Cardiac muscle cell (in vitro differentiated cells and primary cell): ENCODE measurements around the gene CNTNAP4. TPM values are rescaled to one million over a fixed set of nuclear protein-coding genes. Genes with fewer than 3 reads are reported as not detected.

Experiments used
- DNase-seq, 2 donors: peaks; one replicate each; pipeline versions ENCODE4 v3.0.0 to v3.0.0-alpha.2; 2010 to 2017; ENCODE audit warnings: low read depth in 1 of 2, low spot score in 1 of 2
- H3K27ac ChIP-seq: fragments of 200-600 bp; sonication (generic); 2 replicates; pipeline ENCODE4 v1.5.1; 2016
- H3K27me3 ChIP-seq: fragments of 200-600 bp; sonication (generic); 2 replicates; pipeline ENCODE4 v1.6.0; 2016; ENCODE audit warnings: control low read depth
- H3K36me3 ChIP-seq: fragments of 200-600 bp; sonication (generic); 2 replicates; pipeline ENCODE4 v1.5.1; 2016; ENCODE audit warnings: control low read depth
- H3K4me1 ChIP-seq: fragments of 200-600 bp; sonication (generic); 2 replicates; pipeline ENCODE4 v1.8.1; 2017; ENCODE audit warnings: low read depth, mild to moderate bottlenecking, mixed run types
- H3K4me3 ChIP-seq: fragments of 200-600 bp; sonication (generic); 2 replicates; pipeline ENCODE4 v1.5.1; 2016; ENCODE audit warnings: mild to moderate bottlenecking
- H3K9me3 ChIP-seq: fragments of 200-600 bp; sonication (generic); 2 replicates; pipeline ENCODE4 v1.5.1; 2017; ENCODE audit warnings: low read depth, mild to moderate bottlenecking, control low read depth
- polyA plus RNA-seq: library from polyadenylated mRNA; unstranded; fragments of >200 nt; fragmentation: Nextera tagmentation; extraction: Ambion mirVana; gene quantifications from 2 replicates; pipeline ENCODE4 v1.2.1, GENCODE V29; 2016
- total RNA-seq: library from RNA; depleted of rRNA; stranded (reverse); fragments of >200 nt; gene quantifications from 2 replicates; pipeline ENCODE4 v1.2.3, GENCODE V29; 2016
- TF ChIP-seq, protein P1 (sequence below): IDR thresholded peaks from 2 replicates; pipeline ENCODE4 v1.5.1; 2012; ENCODE audit warnings: low read depth, mild to moderate bottlenecking, low read length

Gene CNTNAP4
- total RNA-seq (0.18 and 1.1 TPM in 2 replicates), polyA plus RNA-seq (0.29 TPM in 1 of 2 replicates, not detected in the other)

- peak in 1 of 2 donors; percentile 8 for DNase-seq
Measured at GRCh38 chr16:76276745-76277438, at the start of gene CNTNAP4. TSS of gene CNTNAP4 (plus strand) at chr16:76277401. CDS start at chr16:76277663, 262 bp downstream.

GRCh38 chr16:76228546-76229146, 48.6 kb upstream of the CNTNAP4 start:
- H3K36me3 ChIP-seq: no peaks in the 10 kb centered on the region
- no peaks in the 10 kb centered on the region for H3K9me3 ChIP-seq
- no peak overlapping the region for H3K4me3 ChIP-seq
- DNase-seq: no peak
- H3K4me1 ChIP-seq: peaks cover 5% of the 10 kb centered on the region
- H3K27me3 ChIP-seq: no peaks in the 10 kb centered on the region
- TF ChIP-seq, protein P1, sequence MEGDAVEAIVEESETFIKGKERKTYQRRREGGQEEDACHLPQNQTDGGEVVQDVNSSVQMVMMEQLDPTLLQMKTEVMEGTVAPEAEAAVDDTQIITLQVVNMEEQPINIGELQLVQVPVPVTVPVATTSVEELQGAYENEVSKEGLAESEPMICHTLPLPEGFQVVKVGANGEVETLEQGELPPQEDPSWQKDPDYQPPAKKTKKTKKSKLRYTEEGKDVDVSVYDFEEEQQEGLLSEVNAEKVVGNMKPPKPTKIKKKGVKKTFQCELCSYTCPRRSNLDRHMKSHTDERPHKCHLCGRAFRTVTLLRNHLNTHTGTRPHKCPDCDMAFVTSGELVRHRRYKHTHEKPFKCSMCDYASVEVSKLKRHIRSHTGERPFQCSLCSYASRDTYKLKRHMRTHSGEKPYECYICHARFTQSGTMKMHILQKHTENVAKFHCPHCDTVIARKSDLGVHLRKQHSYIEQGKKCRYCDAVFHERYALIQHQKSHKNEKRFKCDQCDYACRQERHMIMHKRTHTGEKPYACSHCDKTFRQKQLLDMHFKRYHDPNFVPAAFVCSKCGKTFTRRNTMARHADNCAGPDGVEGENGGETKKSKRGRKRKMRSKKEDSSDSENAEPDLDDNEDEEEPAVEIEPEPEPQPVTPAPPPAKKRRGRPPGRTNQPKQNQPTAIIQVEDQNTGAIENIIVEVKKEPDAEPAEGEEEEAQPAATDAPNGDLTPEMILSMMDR: no peak
- H3K27ac ChIP-seq: no peak overlapping the region

More at GRCh38 chr16:76276745-76277438, at the start of gene CNTNAP4:
- Histone ChIP-seq H3K27ac (no peak within 1 kb of the TSS), H3K4me1 (no peaks in the 10 kb centered on the region), H3K27me3 (no peaks in the 10 kb centered on the region), H3K36me3 (no peaks in the 10 kb centered on the region), H3K9me3 (no peaks in the 10 kb centered on the region), H3K4me3 (no peak within 1 kb of the TSS)
- TF ChIP-seq, protein P1: no peak

- H3K27me3 ChIP-seq: no peaks in the 10 kb centered on the region
- H3K4me3 ChIP-seq: no peak overlapping the region
- H3K4me1 ChIP-seq: no peaks in the 10 kb centered on the region
- no peak for DNase-seq
- no peak overlapping the region for H3K27ac ChIP-seq
- H3K9me3 ChIP-seq: no peaks in the 10 kb centered on the region
- no peaks in the 10 kb centered on the region for H3K36me3 ChIP-seq
- TF ChIP-seq, protein P1: no peak
Measured at GRCh38 chr16:76232704-76233103, 44.5 kb upstream of the CNTNAP4 start.

DNA sequence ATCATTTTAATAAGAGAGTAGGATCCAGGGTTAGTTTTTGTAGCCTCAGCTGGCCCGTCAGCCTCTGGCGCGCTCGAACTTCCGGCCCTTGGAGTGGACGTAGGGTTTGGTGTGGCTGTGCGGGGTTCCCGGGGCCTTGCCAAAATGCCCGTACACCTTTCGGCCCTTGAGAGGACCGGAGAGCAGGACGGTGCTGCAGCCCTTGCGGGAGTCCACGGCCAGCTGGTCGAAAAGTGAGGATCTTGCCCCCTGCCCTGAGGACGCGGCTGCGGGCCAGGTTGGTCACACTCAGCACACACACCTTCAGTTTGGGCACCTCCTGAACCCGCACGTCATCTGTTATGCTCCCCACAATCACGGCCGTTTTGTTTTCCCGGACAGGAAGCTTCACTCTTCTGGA, 42.2 kb upstream of the CNTNAP4 start:
- Histone ChIP-seq H3K4me3 (no peak overlapping the region), H3K36me3 (no peaks in the 10 kb centered on the region), H3K9me3 (no peaks in the 10 kb centered on the region), H3K4me1 (no peaks in the 10 kb centered on the region), H3K27me3 (no peaks in the 10 kb centered on the region), H3K27ac (no peak overlapping the region)
- DNase-seq: no peak
- TF ChIP-seq, protein P1: no peak

DNA sequence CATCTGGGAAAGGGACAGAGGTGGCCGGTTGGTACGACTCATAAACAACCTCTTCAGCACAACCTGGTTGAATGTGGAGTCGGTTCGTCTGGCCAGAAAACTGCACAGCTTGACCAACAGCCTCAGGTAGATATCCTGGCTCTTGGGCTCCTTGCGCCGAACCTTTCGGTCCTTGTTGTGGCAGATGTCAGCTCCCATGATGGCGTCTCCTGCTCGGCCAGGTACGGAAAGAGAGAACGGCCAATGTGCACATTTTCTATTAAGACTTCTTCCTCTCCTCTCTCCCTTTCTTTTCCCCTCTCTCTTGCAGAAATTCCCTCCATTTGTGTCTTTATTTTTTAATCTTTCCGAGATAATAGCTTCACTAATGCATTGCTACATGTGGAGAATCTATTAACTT, 41.8 kb upstream of the CNTNAP4 start:
- H3K36me3 ChIP-seq: no peaks in the 10 kb centered on the region
- H3K27ac ChIP-seq: no peak overlapping the region
- H3K9me3 ChIP-seq: no peaks in the 10 kb centered on the region
- no peaks in the 10 kb centered on the region for H3K27me3 ChIP-seq
- no peaks in the 10 kb centered on the region for H3K4me1 ChIP-seq
- no peak for DNase-seq
- no peak overlapping the region for H3K4me3 ChIP-seq
- TF ChIP-seq, protein P1: no peak
